T1000 (cell line): ENCODE data around the gene ANKS4B.
"Not testable (repeated sequence)": the region's sequence is repeated elsewhere in the genome, so short reads cannot be mapped to it uniquely, and the experiment has no call there.

ENCODE experiments used
- DNase-seq: peaks from one replicate; lab custom pipeline; 2025; ENCODE audit warnings: mixed read lengths; lab: John Stamatoyannopoulos, UW

ANKS4B gene, protein sequence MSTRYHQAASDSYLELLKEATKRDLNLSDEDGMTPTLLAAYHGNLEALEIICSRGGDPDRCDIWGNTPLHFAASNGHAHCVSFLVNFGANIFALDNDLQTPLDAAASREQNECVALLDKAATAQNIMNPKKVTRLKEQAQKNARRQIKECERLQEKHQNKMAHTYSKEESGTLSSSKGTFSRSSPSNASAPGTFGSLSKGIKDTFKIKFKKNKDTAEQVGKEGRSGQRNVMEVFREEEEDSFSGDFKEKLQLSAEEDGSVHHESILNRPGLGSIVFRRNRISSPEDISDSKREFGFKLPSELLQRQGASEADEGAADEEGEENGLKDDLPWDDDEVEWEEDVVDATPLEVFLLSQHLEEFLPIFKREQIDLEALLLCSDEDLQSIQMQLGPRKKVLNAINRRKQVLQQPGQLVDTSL

DNA sequence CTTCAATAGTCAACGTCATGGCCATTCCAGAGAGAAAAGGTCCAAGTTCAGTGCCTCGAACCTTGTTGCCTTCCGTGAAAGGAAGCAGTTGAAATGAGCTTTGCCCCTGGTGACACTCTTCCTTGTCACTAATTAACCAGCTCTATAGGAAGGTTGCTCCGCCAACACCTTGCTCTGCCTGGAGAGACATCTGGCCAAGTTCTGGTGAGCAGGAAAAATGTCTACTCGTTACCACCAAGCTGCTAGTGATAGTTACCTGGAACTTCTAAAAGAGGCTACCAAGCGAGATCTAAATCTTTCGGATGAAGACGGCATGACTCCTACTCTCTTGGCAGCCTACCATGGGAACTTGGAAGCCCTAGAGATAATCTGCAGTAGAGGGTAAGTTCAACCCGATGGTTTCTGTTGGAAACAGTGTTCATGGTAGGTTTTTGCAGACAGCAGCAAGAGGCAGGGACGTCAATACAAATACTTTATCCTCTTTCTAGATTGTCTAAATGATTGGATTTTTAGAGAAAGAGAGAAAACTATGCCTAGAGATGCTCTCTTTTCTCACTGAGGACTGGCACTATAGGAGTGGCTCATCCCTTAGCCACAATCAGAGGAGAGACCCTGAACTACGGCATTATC is at the start of gene ANKS4B:
Gene ANKS4B (plus strand): TSS at position 179 of the 630 bp plus-strand sequence. CDS start 39 bp downstream, at position 218.
- no peak for DNase-seq

DNA sequence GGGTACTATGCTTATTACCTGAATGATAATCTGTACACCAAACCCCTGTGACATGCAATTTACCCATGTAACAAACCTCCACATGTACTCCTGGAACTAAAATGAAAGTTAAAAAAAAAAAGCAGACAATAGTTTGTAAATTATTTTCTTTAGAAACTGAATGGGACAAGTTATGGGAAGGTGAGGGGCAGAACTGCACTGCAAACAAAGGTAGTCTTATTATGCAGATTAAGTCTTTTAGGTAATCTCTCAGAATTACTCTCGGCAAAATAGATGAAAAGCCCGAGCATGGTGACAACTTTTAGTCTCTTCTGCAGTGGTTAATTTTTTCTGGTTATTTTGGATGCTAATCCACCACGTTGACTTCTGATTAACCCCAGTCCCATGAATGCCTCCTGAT is 49.5 kb upstream of the ANKS4B start:
- no peak for DNase-seq

DNA sequence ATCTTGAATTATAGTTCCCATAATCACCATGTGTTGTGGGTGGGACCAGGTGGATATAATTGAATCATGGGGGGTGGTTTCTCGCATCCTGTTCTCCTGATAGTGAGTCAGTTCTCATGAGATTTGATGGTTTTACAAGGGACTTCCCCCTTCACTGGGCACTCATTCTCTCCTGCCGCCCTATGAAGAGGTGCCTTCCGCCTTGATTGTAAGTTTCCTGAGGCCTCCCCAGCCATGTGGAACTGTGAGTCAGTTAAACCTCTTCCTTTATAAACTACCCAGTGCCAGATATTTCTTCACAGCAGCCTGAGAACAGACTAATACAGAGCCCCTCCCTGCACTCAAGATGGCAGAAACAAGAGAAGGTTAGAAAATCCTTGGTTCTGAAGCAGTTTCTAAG is 48.7 kb upstream of the ANKS4B start:
- peak; percentile 5 for DNase-seq

DNA sequence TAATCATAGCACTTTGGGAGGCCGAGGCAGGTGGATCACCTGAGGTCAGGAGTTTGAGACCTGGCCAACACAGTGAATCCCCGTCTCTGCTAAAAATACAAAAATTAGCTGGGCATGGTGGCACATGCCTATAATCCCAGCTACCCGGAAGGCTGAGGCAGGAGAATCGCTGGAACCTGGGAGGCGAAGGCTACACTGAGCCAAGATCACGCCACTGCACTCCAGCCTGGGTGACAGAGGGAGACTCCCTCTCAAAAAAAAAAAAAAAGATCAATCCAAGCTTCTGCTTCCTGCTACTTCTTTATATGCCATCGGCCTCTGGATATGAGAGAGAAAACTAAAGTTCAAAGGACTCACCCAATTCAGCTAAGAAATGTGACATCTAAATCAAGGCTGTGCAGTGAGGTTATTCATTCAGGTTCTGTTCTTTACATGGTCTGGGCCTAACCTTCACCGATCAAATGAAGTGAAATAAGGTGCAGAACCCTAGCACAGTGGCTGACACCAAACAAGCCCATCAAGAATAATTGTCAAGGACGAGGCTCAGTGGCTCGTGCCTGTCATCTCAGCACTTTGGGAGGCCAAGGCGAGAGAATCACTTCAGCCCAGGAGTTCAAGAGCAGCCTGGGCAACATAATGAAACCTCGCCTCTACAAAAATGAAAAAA is 47.7 kb upstream of the ANKS4B start:
- no peak for DNase-seq

DNA sequence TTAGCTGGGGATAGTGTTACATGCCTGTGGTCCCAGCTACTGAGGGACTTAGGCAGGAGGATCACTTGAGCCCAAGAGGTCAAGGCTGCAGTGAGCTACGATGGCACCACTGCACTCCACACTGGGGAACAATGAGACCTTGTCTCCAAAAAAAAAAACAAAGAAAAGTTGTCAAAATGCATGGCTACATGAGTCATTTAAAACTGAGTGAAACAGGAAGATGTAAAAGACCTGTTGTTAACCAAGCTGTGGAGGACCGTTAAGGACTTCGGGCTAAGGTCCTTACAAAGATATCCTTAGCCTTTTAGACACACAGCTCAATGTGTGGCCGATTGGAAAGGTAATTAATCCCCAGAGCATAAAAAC is 47.2 kb upstream of the ANKS4B start:
- no peak for DNase-seq

DNA sequence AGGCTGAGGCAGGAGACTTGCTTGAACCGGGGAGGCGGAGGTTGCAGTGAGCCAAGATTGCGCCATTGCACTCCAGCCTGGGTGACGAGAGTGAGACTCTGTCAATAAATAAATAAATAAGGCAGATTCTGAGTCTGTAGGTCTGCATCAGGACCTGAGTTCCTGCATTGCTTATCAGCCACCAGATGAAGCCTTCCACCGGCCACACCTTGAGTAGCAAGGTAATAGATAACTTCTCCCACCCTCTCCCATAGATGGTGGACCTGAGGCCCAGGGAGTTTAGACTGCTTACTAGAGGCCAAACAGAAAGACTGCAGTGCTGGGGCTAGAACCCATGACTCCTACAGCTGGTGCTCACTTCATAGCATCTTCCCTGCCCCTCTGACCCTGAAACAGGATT is 44.2 kb upstream of the ANKS4B start:
- no peak for DNase-seq

DNA sequence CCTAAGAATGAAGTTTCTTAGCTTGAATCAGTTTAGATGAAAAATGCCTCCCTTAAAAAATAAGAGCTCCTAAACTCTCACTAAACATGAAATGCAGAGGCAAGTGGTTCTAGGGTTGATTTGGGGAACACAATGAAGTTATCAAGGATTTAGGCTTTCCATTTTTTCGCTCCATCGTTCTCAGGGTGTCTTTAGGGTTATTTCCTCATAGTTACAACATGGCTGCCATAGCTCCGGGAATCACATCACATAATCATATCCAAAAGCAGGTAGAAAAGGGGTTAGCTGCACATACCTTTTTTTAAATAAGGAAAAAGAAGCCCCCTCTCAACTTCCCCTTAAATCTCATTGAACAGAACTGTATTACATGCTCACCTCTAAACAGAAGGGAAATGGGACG is 43.5 kb upstream of the ANKS4B start:
- no peak for DNase-seq

DNA sequence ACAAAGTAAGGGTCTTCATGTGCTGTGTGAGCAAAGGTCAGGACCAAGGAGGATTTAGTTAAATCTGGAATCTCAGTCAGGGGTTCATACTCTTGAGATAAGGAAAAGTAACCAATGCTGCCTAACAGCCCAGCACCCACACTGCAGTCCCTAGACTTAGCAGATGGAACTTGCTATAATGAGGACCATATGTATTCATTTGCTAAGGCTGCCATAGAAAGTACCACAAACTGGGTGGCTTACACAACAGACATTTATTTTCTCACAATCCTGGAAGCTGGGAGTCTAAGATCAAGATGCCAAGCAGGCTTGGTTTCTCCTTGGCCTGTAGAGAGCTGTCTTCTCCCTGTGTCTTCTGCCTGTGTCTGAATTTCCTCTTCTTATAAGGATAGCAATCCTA is 42.9 kb upstream of the ANKS4B start:
- DNase-seq = no peak

DNA sequence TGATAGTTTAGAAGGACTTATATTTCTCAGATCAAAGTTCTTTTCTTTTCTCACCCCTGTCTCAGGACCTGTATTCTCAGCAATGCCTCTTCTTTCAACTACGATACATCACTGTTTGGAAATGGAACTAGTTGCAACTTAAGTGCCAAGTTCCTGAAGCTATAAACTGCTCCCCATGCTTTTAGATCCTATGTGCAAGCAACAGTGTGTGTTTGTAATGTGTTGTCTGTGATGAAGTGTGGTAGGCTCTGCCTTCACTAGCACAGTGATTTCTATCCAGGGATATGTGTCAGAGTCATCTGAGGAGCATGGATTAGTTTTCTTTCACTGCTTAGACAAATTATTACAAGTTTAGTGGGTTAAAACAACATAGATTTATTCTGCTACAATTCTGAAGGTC is 40.5 kb upstream of the ANKS4B start:
- DNase-seq = no peak

DNA sequence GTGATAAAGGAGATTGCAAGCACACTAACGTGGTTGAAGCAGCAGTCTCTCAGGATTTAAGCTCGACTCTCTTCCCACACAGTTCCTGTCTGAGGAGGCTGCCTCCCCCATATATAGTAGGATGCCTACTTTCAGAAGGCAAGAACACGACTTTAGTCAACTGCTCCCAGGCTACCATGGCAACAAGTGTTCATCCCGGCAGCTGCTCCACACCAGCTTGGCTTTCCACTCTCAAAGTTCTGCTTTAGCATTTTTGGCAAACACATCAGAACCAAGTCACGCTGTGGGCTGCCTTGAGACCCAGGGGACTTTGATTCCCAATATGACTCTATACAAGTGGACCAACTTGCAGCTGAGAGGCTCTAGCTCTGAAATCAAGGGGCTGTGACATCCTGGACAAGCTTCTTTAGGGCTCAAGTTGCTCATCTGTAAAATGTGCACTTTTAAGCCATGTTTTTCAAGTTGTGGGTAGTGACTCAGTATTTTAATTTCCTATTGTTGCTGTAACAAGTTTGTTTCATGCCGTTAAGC is 38.7 kb upstream of the ANKS4B start:
- no peak for DNase-seq

DNA sequence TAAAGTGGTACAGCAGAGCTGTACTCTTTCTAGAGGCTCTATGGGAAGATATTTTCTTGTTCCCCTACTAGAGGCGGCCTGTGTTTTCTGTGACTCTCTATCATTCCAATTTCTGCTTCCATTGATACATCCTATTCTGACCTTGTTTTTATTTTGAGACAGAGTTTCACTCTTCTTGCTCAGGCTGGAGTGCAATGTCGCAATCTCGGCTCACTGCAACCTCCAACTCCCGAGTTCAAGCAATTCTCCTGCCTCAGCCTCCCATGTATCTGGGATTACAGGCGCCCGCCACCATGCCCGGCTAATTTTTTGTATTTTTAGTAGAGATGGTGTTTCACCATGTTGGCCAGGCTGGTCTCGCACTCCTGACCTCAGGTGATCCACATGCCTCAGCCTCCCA is 38.2 kb upstream of the ANKS4B start:
- DNase-seq = not testable (repeated sequence)

DNA sequence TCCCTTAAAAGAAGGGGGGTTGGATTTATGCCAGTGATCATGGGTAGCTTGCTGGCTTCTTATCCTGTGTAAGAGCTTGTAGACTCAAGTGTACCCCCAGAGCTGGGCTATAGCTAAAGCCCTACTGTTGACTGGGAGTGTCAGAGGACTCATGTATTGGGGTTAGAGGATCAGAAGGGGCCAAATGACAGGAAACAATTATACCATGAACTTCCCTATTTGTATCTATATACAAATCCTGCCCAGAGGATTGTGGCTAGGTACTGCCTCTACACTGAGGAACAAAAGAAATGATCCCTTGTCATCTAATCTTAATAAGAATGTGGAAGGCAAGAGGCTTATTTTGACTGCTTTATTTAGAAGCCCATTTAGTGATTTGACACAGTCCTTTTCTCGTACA is 36.4 kb upstream of the ANKS4B start:
- no peak for DNase-seq

DNA sequence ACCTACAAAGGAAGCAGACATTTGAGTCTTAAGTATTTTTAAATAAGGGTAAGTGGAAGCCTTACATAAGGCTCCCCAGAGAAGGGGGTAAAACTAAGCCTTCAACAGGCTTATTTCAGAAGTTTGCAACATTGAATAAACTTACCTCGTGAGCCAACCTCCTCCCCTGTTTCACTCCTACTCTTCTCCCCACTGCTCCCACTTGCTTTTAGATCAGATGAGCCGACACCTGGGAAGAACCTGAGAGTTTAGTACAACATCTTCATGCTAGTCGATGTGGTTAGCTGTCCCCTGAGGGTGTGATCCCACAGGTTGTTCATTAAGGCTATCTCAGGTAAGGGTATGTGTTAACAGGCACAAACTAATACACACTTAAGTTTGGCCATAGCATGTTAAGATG is 35.9 kb upstream of the ANKS4B start:
- DNase-seq = no peak

DNA sequence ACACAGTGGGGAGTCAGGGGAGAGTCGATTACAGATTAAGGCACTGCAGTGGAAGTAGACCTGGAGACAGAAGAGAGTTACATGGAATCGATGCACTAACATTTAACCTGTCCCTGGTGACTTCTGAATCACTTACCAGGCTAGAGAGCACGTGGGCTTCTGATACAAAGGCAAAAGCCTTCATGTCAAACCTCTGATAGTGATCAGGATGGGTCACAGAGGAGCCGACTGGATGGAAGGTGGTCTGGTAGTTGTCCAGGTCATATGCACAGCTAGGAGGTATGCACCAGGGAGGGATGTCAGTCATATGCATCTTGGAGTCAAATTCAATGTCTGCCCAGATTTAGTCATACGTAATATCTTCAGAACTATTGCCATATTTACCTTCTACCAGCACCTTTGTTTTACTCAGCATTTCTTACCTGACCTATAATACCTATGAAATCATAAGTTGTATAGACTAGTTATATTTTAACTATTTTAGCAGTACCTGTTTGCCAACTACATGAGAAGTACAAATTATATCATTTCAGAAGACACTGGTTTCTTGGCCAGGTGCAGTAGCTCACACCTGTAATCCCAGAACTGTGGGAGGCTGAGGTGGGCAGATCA is 33.8 kb upstream of the ANKS4B start:
- no peak for DNase-seq

DNA sequence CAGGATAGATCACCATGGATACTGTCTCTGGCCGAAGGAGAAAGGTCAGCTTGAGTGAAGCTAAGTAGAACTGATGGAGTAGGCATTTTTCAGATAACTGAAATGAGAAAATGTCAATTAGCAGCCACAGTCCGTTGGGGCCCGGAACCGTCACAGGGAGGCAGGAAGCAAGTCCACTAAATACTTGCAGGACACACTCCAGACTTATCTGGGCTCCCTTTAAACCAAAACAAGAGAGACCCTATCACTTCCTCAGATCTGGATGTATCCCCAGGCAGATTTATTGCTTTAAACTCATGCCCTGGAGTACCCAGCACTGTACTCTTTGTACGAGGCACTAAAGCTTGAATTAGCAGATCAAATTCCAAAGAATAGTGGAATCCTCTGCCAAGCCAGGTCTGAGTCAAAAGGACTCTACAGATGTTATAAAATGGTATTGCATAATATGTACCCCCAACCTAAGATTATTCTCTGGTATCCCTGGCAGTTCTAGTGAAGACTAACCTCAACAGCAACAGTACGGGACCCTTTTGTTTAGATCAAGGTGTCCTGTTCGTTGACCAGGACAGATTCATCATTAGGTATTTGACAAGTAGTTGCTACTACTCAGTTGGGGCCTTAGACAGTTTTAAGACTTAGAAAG is 30.2 kb upstream of the ANKS4B start:
- DNase-seq = no peak

DNA sequence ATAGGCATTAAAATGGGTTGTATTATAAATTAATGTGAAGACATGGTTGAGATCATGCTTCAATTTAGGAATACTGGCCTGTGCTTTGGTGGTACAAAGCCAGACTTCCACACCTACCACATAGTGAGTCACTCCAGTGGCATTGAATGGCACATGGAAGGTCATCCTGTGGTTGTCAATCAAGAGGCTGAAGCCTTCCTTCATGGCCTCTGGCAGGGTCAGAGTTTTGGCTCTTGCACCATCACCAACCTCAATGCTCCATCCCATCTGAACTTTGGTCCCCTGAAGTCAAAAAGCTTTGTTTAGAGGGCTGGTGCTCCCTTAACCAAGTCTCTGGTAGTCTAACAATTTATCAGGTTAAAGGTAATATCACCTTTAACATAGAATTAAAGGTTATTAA is 28.2 kb upstream of the ANKS4B start:
- DNase-seq = no peak

DNA sequence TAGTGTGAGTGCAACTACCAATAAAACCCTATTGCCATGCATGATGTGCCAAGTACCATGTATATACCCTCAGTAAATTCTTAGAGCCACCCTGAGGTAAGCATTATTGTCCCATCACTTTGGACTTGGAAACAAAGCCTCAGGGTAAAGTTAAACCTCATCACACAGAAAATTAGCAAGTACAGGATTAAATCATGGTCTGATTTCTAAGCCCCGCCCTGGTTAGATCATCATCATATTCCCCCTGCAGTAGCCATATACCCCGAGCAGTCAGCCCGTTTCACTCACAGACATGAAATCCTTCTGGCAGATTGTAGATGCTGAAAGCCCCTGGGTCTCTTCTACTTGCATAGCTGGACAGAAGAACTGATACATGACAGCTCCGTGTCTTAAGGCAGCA is 26.9 kb upstream of the ANKS4B start:
- DNase-seq = no peak

DNA sequence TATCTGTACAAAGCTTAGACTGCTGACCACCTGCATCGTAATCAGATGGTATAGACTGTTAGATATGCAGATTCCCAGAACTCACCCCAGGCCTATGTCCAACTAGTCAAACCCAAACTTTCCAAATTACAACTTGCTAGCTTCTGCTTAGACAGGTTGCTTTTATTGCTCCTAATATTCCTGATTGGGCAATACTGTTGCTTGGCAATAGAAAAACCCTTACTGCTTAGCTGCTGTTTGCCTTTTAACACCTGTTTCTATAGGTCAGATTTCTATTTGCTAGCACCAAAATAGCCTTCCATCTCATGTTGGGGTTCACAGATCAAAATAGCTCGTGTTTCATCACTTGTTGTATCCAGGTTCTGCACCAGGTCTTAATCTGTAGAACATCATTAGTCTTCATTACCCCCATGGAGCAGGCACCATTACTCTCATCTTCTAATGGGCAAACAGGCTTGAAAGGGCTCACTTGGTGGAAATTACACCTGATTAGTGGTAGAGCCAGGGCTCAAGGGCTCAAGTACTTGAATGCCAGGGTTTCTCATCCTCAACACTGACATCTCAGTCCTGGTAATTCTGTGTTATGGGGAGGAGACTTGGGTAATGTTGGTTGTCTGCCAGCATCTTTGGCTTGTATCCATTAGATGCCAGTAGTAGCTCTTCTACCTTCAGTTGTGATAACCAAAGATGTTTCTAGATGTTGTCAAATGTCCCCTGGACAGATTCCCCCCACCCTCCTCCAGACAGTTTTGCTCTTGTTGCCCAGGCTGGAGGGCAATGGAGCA is 24.9 kb upstream of the ANKS4B start:
- DNase-seq = no peak

DNA sequence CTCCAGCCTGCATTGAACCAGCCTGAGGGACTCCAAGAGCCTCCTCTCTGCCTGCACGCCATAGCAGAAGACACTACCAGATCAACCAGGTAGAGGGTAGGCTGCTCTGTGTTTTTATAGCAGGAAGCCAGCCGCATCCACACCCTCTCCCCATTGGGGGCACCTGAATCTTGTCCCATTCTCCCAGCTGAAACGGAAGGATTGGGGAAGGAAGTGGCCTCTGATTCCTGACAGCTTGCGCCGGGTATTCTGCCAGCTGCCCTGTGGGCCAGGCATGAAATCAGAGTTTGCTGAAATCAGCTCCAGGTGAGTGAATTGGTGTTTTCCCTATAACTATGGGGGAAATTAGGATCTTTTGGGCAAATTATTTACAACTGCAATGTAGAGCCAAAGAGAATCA is 22.0 kb upstream of the ANKS4B start, which contains the start of gene ZP2:
Gene ZP2 (minus strand): TSS at position 89 of the 400 bp plus-strand sequence. CDS start 27 bp downstream, at position 62.
- DNase-seq = no peak

DNA sequence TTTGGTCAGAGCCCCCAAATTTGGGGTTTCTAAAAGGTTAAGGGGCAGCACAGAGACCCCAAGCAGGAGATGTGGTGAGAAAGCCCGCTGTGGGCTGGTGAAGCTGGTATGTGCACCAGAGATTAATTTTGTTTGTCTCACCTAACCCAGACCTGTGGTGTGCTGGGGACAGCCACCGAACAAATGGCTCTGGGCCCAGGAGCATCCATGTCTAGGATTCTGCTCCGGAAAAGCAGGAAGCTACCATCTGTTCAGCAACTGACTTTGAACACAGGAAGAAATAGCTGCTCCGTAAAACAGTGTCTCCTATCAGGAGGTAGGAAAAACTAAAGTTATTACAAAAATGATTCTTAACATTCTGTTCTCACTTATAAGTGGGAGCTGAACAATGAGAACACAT is 19.4 kb upstream of the ANKS4B start:
- no peak for DNase-seq

DNA sequence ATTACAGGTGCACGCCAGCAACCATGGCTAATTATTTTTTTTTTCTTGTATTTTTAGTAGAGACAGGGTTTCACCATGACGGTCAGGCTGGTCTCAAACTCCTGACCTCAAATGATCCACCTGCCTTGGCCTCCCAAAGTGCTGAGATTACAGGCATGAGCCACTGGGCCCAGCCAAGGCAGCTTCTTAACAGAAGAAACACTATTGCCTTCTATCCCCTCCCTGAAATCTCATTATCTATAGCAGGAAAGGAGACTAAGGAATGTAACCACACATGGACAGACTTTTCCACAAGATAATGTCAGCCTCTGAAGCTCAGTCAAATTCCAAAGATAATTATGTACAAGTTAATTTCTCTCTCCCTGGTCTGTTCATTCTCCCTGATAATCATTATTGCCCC is 16.4 kb upstream of the ANKS4B start:
- DNase-seq = no peak
